GM20431 (cell line): ENCODE results near the gene MRPL3.

ENCODE experiments used
- in situ Hi-C: fragments of 300-500 bp; cut with MseI, MboI; formaldehyde crosslinking; loops from one replicate; pipeline ENCODE4 v1.15.0; 2020; ENCODE audit warnings: low sequenced_read_pairs; ENCODE audit not compliant: unreplicated experiment

Gene MRPL3

GRCh38 chr3:131502530-131503319 is at the start of gene MRPL3:
TSS of gene MRPL3 (minus strand) at chr3:131502971. CDS start at chr3:131502821, 150 bp downstream.
- in situ Hi-C loops = no loop called here

GRCh38 chr3:131551761-131552160 is 49.0 kb upstream of the MRPL3 start:
- in situ Hi-C loops = no loop called here

- in situ Hi-C loops = no loop called here
These were observed 48.0 kb upstream of the MRPL3 start for GRCh38 chr3:131550562-131551465.

GRCh38 chr3:131549340-131549739 is 46.6 kb upstream of the MRPL3 start:
- in situ Hi-C loops = loop anchor here (25.0 kb wide), 1 partner anchor 463 kb away; no protein-coding TSS in a partner anchor

- in situ Hi-C loops = loop anchor here (25.0 kb wide), 1 partner anchor 465 kb away; no protein-coding TSS in a partner anchor
These were observed 44.8 kb upstream of the MRPL3 start for GRCh38 chr3:131547585-131547984.

- in situ Hi-C loops = loop anchor here (25.0 kb wide), 1 partner anchor 466 kb away; no protein-coding TSS in a partner anchor
These were observed 43.7 kb upstream of the MRPL3 start for GRCh38 chr3:131546441-131546840.

GRCh38 chr3:131544557-131544956 is 41.8 kb upstream of the MRPL3 start:
- in situ Hi-C loops = loop anchor here (25.0 kb wide), 1 partner anchor 468 kb away; no protein-coding TSS in a partner anchor

GRCh38 chr3:131543714-131544113 is 40.9 kb upstream of the MRPL3 start:
- in situ Hi-C loops = loop anchor here (25.0 kb wide), 1 partner anchor 469 kb away; no protein-coding TSS in a partner anchor

GRCh38 chr3:131541288-131541687 is 38.5 kb upstream of the MRPL3 start:
- in situ Hi-C loops = loop anchor here (25.0 kb wide), 1 partner anchor 471 kb away; no protein-coding TSS in a partner anchor

GRCh38 chr3:131540821-131541220 is 38.0 kb upstream of the MRPL3 start:
- in situ Hi-C loops = loop anchor here (25.0 kb wide), 1 partner anchor 471 kb away; no protein-coding TSS in a partner anchor

GRCh38 chr3:131540143-131540542 is 37.4 kb upstream of the MRPL3 start:
- in situ Hi-C loops = loop anchor here (25.0 kb wide), 1 partner anchor 472 kb away; no protein-coding TSS in a partner anchor

- in situ Hi-C loops = loop anchor here (25.0 kb wide), 1 partner anchor 473 kb away; no protein-coding TSS in a partner anchor
These were observed 36.2 kb upstream of the MRPL3 start for GRCh38 chr3:131538968-131539367.

GRCh38 chr3:131537531-131537930 is 34.8 kb upstream of the MRPL3 start:
- in situ Hi-C loops = loop anchor here (25.0 kb wide), 1 partner anchor 475 kb away; no protein-coding TSS in a partner anchor

GRCh38 chr3:131535596-131535995 is 32.8 kb upstream of the MRPL3 start:
- in situ Hi-C loops = loop anchor here (25.0 kb wide), 1 partner anchor 477 kb away; no protein-coding TSS in a partner anchor

- in situ Hi-C loops = loop anchor here (25.0 kb wide), 1 partner anchor 477 kb away; no protein-coding TSS in a partner anchor
These were observed 32.4 kb upstream of the MRPL3 start for GRCh38 chr3:131535131-131535530.

GRCh38 chr3:131532645-131533044 is 29.9 kb upstream of the MRPL3 start:
- in situ Hi-C loops = loop anchor here (25.0 kb wide), 1 partner anchor 480 kb away; no protein-coding TSS in a partner anchor

GRCh38 chr3:131530843-131531242 is 28.1 kb upstream of the MRPL3 start:
- in situ Hi-C loops = loop anchor here (25.0 kb wide), 1 partner anchor 481 kb away; no protein-coding TSS in a partner anchor

- in situ Hi-C loops = loop anchor here (25.0 kb wide), 1 partner anchor 482 kb away; no protein-coding TSS in a partner anchor
These were observed 27.6 kb upstream of the MRPL3 start for GRCh38 chr3:131530388-131530787.

GRCh38 chr3:131526801-131527347 is 24.1 kb upstream of the MRPL3 start:
- in situ Hi-C loops = loop anchor here (25.0 kb wide), 1 partner anchor 485 kb away; no protein-coding TSS in a partner anchor
